22Rv1 (cell line): Measurements from ENCODE around the gene CSF2RB.

Experiments used
- H3K27ac ChIP-seq: fragments of 450-650 bp; 2 replicates; pipeline ENCODE4 v1.5.1; 2017
- CTCF ChIP-seq: fragments of 450-650 bp; IDR thresholded peaks from 2 replicates; pipeline ENCODE4 v1.5.1; 2017; ENCODE audit warnings: mild to moderate bottlenecking
- ZFX ChIP-seq: fragments of 450-650 bp; IDR thresholded peaks from 2 replicates; pipeline ENCODE4 v1.6.1; 2017; ENCODE audit warnings: antibody characterized with exemption, borderline replicate concordance

The CSF2RB gene

GRCh38 chr22:36926721-36927435 lies 13.4 kb downstream of the CSF2RB start:
- TF ChIP-seq CTCF (no peak), ZFX (no peak)
- no peak overlapping the region for H3K27ac ChIP-seq

- no peak overlapping the region for H3K27ac ChIP-seq
- TF ChIP-seq CTCF = no peak
- TF ChIP-seq ZFX = no peak
These were observed 14.2 kb downstream of the CSF2RB start for GRCh38 chr22:36927671-36928070.

GRCh38 chr22:36928196-36928595 lies 14.8 kb downstream of the CSF2RB start:
- no peak for TF ChIP-seq ZFX
- TF ChIP-seq CTCF = no peak
- H3K27ac ChIP-seq = no peak overlapping the region

GRCh38 chr22:36928786-36929535 lies 15.5 kb downstream of the CSF2RB start:
- H3K27ac ChIP-seq = no peak overlapping the region
- no peak for TF ChIP-seq ZFX
- no peak for TF ChIP-seq CTCF

GRCh38 chr22:36929621-36930020 lies 16.2 kb downstream of the CSF2RB start:
- TF ChIP-seq ZFX (no peak), CTCF (no peak)
- H3K27ac ChIP-seq = no peak overlapping the region

- no peak for TF ChIP-seq CTCF
- TF ChIP-seq ZFX = no peak
These were observed 16.9 kb downstream of the CSF2RB start for GRCh38 chr22:36930041-36930935.

More at GRCh38 chr22:36930041-36930935, 16.9 kb downstream of the CSF2RB start:
- no peak overlapping the region for H3K27ac ChIP-seq
